GM08714 (cell line): ENCODE data around the gene ITPK1.

Experiments
- H3K4me3 ChIP-seq: fragments of 200-500 bp; sonication (Bioruptor generic); 2 replicates; pipeline ENCODE4 v1.5.1; 2014; ENCODE audit warnings: mild to moderate bottlenecking, low read length, inconsistent platforms
- ZNF274 ChIP-seq: IDR thresholded peaks from 2 replicates; pipeline ENCODE4 v1.6.1; 2012; ENCODE audit warnings: mild to moderate bottlenecking, low read depth, low read length

ITPK1 gene

GRCh38 chr14:92917956-92918355, 197.8 kb downstream of the ITPK1 start:
- no peak for TF ChIP-seq ZNF274
- no peak overlapping the region for H3K4me3 ChIP-seq

DNA sequence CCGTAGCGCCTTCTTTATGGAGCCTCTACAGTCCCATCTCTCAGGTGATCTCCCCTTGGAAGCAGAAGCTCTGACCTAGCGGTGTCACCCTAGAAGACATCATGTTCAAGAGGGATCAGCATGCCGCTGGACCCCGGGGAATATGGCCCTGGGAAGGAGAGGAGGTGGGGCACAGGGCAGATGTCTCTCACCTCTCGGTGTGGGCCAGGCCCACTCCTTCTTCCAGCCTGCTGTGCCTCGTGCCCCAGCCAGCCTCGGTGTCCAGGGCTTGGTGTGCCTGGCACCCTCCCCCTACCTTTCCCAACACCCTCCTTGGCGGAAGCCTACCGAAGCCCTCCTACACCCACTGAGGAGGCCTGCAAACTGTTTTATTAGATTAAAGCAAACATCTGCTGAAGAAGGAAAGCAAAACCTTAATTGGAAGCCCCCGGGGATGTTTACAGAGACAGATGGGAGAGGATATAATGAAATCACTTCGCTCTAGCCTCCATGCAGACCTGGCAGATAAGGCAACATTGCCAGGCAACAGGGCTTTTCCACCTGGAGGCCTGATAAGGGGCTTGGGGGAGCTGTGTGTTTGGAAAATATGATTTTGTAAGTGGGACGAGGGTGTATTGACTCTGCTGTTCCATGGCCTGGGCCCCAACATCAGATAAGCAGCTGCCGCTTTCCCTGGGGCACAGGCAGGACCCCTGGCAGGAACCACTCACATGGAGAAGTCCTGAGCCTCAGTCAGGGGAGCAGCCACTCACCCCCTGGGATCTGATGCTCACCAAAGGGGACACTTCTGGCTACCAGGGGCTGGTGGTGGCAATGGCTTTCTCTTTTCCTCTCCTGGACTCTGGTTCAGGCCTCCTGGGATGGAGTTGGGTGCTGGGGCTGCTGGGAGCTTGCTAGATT, 198.4 kb downstream of the ITPK1 start:
- TF ChIP-seq ZNF274, result no peak
- no peak overlapping the region for H3K4me3 ChIP-seq

DNA sequence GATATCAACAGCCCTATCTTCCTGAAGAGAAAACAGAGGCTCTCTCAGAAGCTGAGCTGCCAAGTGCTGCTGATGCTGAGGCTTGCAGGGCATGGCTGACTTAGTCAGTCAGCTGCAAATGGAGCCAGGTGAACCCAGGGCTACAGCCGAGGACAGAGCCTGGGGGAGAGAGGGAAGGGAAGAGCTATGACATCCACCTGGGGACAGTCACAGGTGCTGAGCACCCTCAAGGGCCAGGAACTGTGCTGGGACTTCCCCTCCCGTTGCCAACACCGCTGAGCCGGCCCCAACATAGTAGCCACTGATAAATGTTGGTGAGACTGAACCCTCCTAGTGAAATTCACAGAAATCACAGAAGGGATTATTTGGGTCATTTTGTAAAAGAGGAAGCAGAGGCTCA, 199.5 kb downstream of the ITPK1 start:
- TF ChIP-seq ZNF274, result no peak

GRCh38 chr14:92914087-92914656, 201.6 kb downstream of the ITPK1 start:
- TF ChIP-seq ZNF274, result no peak
- no peak overlapping the region for H3K4me3 ChIP-seq

More for the DNA sequence above, 199.5 kb downstream of the ITPK1 start:
- H3K4me3 ChIP-seq, result no peak overlapping the region

GRCh38 chr14:92907316-92907911, 208.3 kb downstream of the ITPK1 start:
- TF ChIP-seq ZNF274, result no peak
- no peak overlapping the region for H3K4me3 ChIP-seq

DNA sequence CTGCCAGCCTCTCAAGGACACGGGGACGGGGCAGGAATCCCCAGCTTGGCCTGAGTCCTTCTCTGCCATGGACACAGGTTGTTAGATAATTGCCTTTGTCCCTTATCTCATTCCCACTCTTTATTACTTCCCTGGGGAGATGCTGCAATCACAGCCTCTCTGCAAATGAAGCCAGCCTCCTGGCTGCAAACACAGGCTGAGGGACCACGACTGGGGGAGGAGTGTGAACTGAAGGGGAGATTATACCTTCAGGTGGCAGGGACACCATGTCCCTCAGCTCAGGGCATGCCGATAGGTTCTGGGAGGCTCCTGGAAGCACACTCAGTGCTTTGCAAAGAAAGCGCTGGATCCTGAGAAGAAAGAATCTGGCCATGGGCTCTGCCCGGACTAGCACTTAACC, 208.9 kb downstream of the ITPK1 start:
- H3K4me3 ChIP-seq, result no peak overlapping the region
- TF ChIP-seq ZNF274, result no peak

- TF ChIP-seq ZNF274, result no peak
Measured at GRCh38 chr14:92906420-92906819, 209.3 kb downstream of the ITPK1 start.

GRCh38 chr14:92905667-92906066, 210.1 kb downstream of the ITPK1 start:
- no peak overlapping the region for H3K4me3 ChIP-seq
- TF ChIP-seq ZNF274, result no peak

More at GRCh38 chr14:92906420-92906819, 209.3 kb downstream of the ITPK1 start:
- H3K4me3 ChIP-seq, result no peak overlapping the region

- no peak for TF ChIP-seq ZNF274
- H3K4me3 ChIP-seq, result no peak overlapping the region
Measured at GRCh38 chr14:92903359-92903758, 212.4 kb downstream of the ITPK1 start.

DNA sequence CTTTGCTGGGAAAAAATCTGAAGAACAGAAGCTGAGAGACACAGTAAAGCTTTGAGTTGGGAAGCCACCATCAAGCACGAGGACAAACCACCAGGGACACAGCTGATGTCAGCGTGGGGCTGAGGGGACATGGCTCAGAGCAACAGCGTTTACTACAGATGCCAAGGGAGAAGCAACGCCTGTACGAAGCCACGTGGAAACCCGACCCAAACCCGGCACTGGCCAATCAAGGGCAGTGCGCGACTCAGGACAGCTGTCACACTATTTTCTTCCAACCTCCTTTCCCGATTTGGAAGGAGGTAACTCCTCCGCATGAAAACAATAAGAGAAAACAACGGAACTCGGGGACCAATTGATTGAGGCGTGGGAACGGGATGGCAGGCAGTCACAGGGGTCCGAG, 213.0 kb downstream of the ITPK1 start:
- no peak overlapping the region for H3K4me3 ChIP-seq
- TF ChIP-seq ZNF274, result no peak

GRCh38 chr14:92902191-92902590, 213.5 kb downstream of the ITPK1 start:
- TF ChIP-seq ZNF274, result no peak
- H3K4me3 ChIP-seq, result no peak overlapping the region

- TF ChIP-seq ZNF274, result no peak
- no peak overlapping the region for H3K4me3 ChIP-seq
Measured at GRCh38 chr14:92900660-92901059, 215.1 kb downstream of the ITPK1 start.

GRCh38 chr14:92898566-92899131, 217.1 kb downstream of the ITPK1 start:
- no peak overlapping the region for H3K4me3 ChIP-seq
- TF ChIP-seq ZNF274, result no peak

DNA sequence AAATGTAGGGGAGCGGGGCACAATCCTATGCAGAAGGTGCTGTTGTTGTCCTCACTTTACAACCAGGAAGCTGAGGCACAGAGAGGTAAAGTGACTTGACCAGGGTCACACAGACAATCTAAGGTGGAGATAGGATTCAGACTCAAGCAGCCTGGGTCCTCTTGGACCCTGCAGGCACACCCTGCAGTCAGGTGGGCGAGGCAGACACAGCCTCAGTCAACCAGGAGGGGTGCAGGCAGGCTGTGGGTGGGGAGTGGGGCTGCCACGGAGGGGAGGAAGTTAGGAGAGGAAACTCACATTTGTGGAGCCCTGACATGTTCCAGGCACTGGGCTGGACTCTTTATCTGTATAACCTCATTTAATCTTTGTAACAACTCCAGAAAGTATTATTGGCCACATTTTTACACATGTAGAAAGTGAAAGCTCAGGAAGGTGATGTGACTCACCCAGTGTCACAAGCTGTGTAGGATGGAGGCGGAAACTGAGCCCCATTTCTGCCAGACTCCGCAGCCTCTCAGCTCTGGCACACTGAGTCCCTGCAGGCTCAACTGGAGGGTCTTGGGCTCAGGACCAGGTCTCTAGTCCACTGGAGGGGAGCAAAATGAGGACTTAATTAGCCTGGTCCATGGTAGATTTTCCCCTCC, 217.7 kb downstream of the ITPK1 start:
- no peak for TF ChIP-seq ZNF274
- H3K4me3 ChIP-seq, result no peak overlapping the region
